Caco-2 (cell line): Measurements from ENCODE around the gene TMEM18. TPM values are rescaled to one million over a fixed set of nuclear protein-coding genes. Genes with fewer than 3 reads are reported as not detected.

ENCODE experiments used
- BruUV-seq: library from RNA; stranded (reverse); fragments of 400-500 nt; replicated peaks from 2 replicates; lab custom pipeline; 2021; lab: Mats Ljungman, UMichigan
- CTCF ChIA-PET: fragments of 300-600 bp; sonication (Branson Sonifier 250); formaldehyde crosslinking; loops from one replicate; lab custom pipeline; 2022; ENCODE audit warnings: antibody characterized with exemption; lab: Charles Lee
- POLR2A ChIA-PET: fragments of 300-600 bp; sonication (Branson Sonifier 250); formaldehyde crosslinking; loops from one replicate; lab custom pipeline; 2022; ENCODE audit warnings: antibody characterized with exemption; lab: Charles Lee
- DNase-seq, 2 experiments: peaks; one replicate each; pipeline versions ENCODE4 v3.0.0 to v3.0.0-alpha.2; 2020 to 2022
- H3K27me3 ChIP-seq: replicated peaks from 2 replicates; pipeline ENCODE4 v1.6.0; 2011; ENCODE audit warnings: low read length; ENCODE audit not compliant: control insufficient read depth, insufficient read depth
- H3K36me3 ChIP-seq: 2 replicates; pipeline ENCODE4 v1.5.1; 2011; ENCODE audit warnings: low read length; ENCODE audit not compliant: control insufficient read depth, insufficient read depth
- H3K4me1 ChIP-seq: fragments of 250-450 bp; sonication (Bioruptor Pico); 2 replicates; pipeline ENCODE4 v1.5.1; 2020; ENCODE audit warnings: mild to moderate bottlenecking
- H3K4me3 ChIP-seq: 2 replicates; pipeline ENCODE4 v1.5.1; 2011; ENCODE audit warnings: low read depth, mild to moderate bottlenecking, control low read depth, low read length
- H3K9me3 ChIP-seq: fragments of 250-450 bp; sonication (Bioruptor Pico); 2 replicates; pipeline ENCODE4 v1.5.1; 2020; ENCODE audit warnings: mild to moderate bottlenecking, moderate library complexity
- H3K27ac Mint-ChIP-seq: one replicate; pipeline ENCODE4 v1.8.0; 2022; ENCODE audit warnings: mixed read lengths; ENCODE audit not compliant: unreplicated experiment
- H3K27me3 Mint-ChIP-seq: one replicate; pipeline ENCODE4 v1.8.0; 2022; ENCODE audit warnings: mixed read lengths; ENCODE audit not compliant: insufficient read depth, unreplicated experiment
- H3K36me3 Mint-ChIP-seq: one replicate; pipeline ENCODE4 v1.8.0; 2022; ENCODE audit warnings: mild to moderate bottlenecking, mixed read lengths; ENCODE audit not compliant: insufficient read depth, unreplicated experiment
- H3K4me1 Mint-ChIP-seq: one replicate; pipeline ENCODE4 v1.8.0; 2022; ENCODE audit warnings: low read depth, mixed read lengths; ENCODE audit not compliant: unreplicated experiment
- H3K4me3 Mint-ChIP-seq: one replicate; pipeline ENCODE4 v1.8.0; 2022; ENCODE audit warnings: mild to moderate bottlenecking, moderate library complexity, mixed read lengths; ENCODE audit not compliant: unreplicated experiment
- H3K9me3 Mint-ChIP-seq: one replicate; pipeline ENCODE4 v1.8.0; 2022; ENCODE audit warnings: mixed read lengths; ENCODE audit not compliant: unreplicated experiment
- intact Hi-C: fragments of 100-400 bp; cut with micrococcal nuclease; formaldehyde crosslinking; loops from one replicate; pipeline ENCODE4 v1.10.0; 2022; ENCODE audit not compliant: unreplicated experiment
- total RNA-seq: library from RNA; stranded (reverse); gene quantifications from 2 replicates; pipeline ENCODE4 v1.2.3, GENCODE V29; 2022
- TF ChIP-seq, protein P1 (sequence below), 2 experiments: fragments of 200-600 bp in 1 of 2; IDR thresholded peaks; 1 replicate in 1 of 2; 2 replicates in 1 of 2; pipeline versions ENCODE4 v1.5.1 to v1.8.0; 2011 to 2022; ENCODE audit warnings: antibody characterized with exemption in 1 of 2, control low read depth in 1 of 2, inconsistent platforms in 1 of 2, low read depth in 1 of 2, low read length in 1 of 2, mild to moderate bottlenecking in 1 of 2, moderate library complexity in 1 of 2; ENCODE audit not compliant: insufficient read depth in 1 of 2, severe bottlenecking in 1 of 2, unreplicated experiment in 1 of 2

Gene TMEM18
- total RNA-seq, 1 experiment from 2014 or later: 22.9 TPM

- H3K9me3 Mint-ChIP-seq: peaks cover 14% of the 10 kb centered on the region
- no TSS peak for BruUV-seq
- H3K4me3 ChIP-seq: no peak overlapping the region
- peaks cover 5% of the 10 kb centered on the region for H3K36me3 ChIP-seq
- no peaks in the 10 kb centered on the region for H3K27me3 Mint-ChIP-seq
- H3K27ac Mint-ChIP-seq: no peak overlapping the region
- ChIA-PET CTCF (interaction anchor here (1.0 kb wide), 1 partner anchor 9 kb away, joined by 3 read pairs; no protein-coding TSS in a partner anchor), POLR2A (interaction anchor here (0.7 kb wide), 1 partner anchor 9 kb away, joined by 3 read pairs; no protein-coding TSS in a partner anchor)
- DNase-seq: peak in 1 of 2 experiments; percentile 35
- H3K9me3 ChIP-seq: peaks cover 4% of the 10 kb centered on the region; the same call in 1 of the 2 replicates
- H3K27me3 ChIP-seq: no peaks in the 10 kb centered on the region
- no peaks in the 10 kb centered on the region for H3K4me1 Mint-ChIP-seq
- H3K4me3 Mint-ChIP-seq: no peak overlapping the region
- H3K4me1 ChIP-seq: no peaks in the 10 kb centered on the region
- TF ChIP-seq, protein P1, sequence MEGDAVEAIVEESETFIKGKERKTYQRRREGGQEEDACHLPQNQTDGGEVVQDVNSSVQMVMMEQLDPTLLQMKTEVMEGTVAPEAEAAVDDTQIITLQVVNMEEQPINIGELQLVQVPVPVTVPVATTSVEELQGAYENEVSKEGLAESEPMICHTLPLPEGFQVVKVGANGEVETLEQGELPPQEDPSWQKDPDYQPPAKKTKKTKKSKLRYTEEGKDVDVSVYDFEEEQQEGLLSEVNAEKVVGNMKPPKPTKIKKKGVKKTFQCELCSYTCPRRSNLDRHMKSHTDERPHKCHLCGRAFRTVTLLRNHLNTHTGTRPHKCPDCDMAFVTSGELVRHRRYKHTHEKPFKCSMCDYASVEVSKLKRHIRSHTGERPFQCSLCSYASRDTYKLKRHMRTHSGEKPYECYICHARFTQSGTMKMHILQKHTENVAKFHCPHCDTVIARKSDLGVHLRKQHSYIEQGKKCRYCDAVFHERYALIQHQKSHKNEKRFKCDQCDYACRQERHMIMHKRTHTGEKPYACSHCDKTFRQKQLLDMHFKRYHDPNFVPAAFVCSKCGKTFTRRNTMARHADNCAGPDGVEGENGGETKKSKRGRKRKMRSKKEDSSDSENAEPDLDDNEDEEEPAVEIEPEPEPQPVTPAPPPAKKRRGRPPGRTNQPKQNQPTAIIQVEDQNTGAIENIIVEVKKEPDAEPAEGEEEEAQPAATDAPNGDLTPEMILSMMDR (IDR thresholded peaks at IDR 0.05; ENCODE audit: insufficient read depth in 1 of 2, low read depth in 1 of 2, low read length in 1 of 2, severe bottlenecking in 1 of 2, unreplicated experiment in 1 of 2): peak; percentile 69 to 71
- H3K36me3 Mint-ChIP-seq: peaks cover 25% of the 10 kb centered on the region
- intact Hi-C loops: no loop called here
Observed at GRCh38 chr2:667332-667999, 9.7 kb downstream of the TMEM18 start.

DNA sequence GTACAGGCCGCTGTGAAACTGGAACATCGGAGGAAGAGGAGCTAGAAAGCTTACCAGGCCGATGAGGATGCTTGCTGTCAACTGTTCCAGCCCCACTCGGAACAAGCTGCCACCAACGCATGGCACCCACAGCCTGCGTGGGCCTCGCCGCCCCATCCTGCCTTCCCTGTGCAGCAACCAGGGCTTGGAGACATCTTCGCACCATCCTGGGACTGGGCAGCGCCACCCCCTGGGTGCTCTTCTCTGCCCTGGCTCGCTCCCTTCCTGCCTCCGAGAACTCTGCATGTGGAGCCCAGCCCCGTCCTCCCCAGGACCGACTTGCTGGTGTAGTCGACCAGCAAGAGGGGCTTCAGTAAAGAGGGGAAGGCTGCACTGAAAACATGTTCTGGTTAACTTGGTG, 10.8 kb downstream of the TMEM18 start:
- intact Hi-C loops: no loop called here
- Histone ChIP-seq H3K4me1 (no peaks in the 10 kb centered on the region), H3K36me3 (peaks cover 5% of the 10 kb centered on the region), H3K27me3 (no peaks in the 10 kb centered on the region), H3K4me3 (no peak overlapping the region), H3K9me3 (peaks cover 4% of the 10 kb centered on the region; the same call in 1 of the 2 replicates)
- ChIA-PET POLR2A (no interaction called here), CTCF (no interaction called here)
- Mint-ChIP-seq H3K9me3 (peaks cover 14% of the 10 kb centered on the region), H3K27me3 (peaks cover 1% of the 10 kb centered on the region), H3K4me3 (no peak overlapping the region), H3K27ac (no peak overlapping the region), H3K4me1 (no peaks in the 10 kb centered on the region), H3K36me3 (peaks cover 25% of the 10 kb centered on the region)
- no peak for DNase-seq
- TF ChIP-seq, protein P1 (IDR thresholded peaks at IDR 0.05; ENCODE audit: insufficient read depth in 1 of 2, low read depth in 1 of 2, low read length in 1 of 2, severe bottlenecking in 1 of 2, unreplicated experiment in 1 of 2): no peak
- no TSS peak for BruUV-seq

- peaks cover 25% of the 10 kb centered on the region for H3K36me3 Mint-ChIP-seq
- TF ChIP-seq, protein P1 (IDR thresholded peaks at IDR 0.05; ENCODE audit: insufficient read depth in 1 of 2, low read depth in 1 of 2, low read length in 1 of 2, severe bottlenecking in 1 of 2, unreplicated experiment in 1 of 2): no peak
- BruUV-seq: no TSS peak
- Histone ChIP-seq H3K27me3 (no peaks in the 10 kb centered on the region), H3K4me1 (no peaks in the 10 kb centered on the region), H3K9me3 (peaks cover 4% of the 10 kb centered on the region; the same call in 1 of the 2 replicates), H3K4me3 (no peak overlapping the region), H3K36me3 (peaks cover 5% of the 10 kb centered on the region)
- POLR2A ChIA-PET: no interaction called here
- intact Hi-C loops: no loop called here
- H3K27me3 Mint-ChIP-seq: peaks cover 4% of the 10 kb centered on the region
- H3K4me1 Mint-ChIP-seq: no peaks in the 10 kb centered on the region
- H3K9me3 Mint-ChIP-seq: peaks cover 14% of the 10 kb centered on the region
- CTCF ChIA-PET: no interaction called here
- H3K27ac Mint-ChIP-seq: peak overlapping the region; percentile 28
- H3K4me3 Mint-ChIP-seq: no peak overlapping the region
- DNase-seq: no peak
Observed at GRCh38 chr2:665340-666073, 11.7 kb downstream of the TMEM18 start.
